ENCODE data around the gene ZDHHC13. TPM values are rescaled to one million over a fixed set of nuclear protein-coding genes. Genes with fewer than 3 reads are reported as not detected.

The ZDHHC13 gene
- total RNA-seq, 1 experiment from 2014 or later = 20.9 TPM

DNA sequence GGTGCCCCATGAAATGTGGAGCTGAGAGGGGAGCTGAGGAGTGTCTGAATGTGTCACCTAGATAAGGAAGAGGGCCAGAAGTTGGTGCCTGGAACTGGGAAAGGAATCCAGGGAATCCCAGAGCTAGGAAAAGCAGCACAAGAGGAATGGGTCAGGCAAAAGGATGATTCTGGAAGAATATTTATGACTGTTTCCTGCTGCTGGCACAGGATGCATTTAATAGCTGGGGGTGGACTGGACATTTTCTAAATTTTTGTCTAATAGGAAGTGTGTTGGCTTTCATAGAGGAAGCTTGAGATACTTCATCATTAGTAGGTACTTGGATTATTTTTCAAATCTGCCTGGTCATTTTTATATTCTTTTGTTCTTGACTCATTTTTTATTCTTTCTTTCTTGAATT lies 39.0 kb upstream of the ZDHHC13 start:
- peaks cover 26% of the 10 kb centered on the region for H3K4me1 Mint-ChIP-seq
- no peaks in the 10 kb centered on the region for H3K9me3 Mint-ChIP-seq
- ChIA-PET CTCF (interaction anchor here (1.4 to 1.6 kb wide), 2 partner anchors 39 to 114 kb away, joined by 5 to 21 read pairs; partner anchors contain the start of gene ZDHHC13), POLR2A (no interaction called here)
- no peaks in the 10 kb centered on the region for H3K27me3 Mint-ChIP-seq (ENCODE audit: low read depth)
- H3K27ac Mint-ChIP-seq = no peak overlapping the region
- H3K36me3 Mint-ChIP-seq = no peaks in the 10 kb centered on the region
- H3K4me3 Mint-ChIP-seq = no peak overlapping the region
- ATAC-seq (no peak), DNase-seq (ENCODE audit: low spot score) (no peak)
- TF ChIP-seq MYBL2 (CRISPR knock-in tag; IDR thresholded peaks at IDR 0.05) (no peak), CREM (CRISPR knock-in tag; IDR thresholded peaks at IDR 0.05) (no peak)

DNA sequence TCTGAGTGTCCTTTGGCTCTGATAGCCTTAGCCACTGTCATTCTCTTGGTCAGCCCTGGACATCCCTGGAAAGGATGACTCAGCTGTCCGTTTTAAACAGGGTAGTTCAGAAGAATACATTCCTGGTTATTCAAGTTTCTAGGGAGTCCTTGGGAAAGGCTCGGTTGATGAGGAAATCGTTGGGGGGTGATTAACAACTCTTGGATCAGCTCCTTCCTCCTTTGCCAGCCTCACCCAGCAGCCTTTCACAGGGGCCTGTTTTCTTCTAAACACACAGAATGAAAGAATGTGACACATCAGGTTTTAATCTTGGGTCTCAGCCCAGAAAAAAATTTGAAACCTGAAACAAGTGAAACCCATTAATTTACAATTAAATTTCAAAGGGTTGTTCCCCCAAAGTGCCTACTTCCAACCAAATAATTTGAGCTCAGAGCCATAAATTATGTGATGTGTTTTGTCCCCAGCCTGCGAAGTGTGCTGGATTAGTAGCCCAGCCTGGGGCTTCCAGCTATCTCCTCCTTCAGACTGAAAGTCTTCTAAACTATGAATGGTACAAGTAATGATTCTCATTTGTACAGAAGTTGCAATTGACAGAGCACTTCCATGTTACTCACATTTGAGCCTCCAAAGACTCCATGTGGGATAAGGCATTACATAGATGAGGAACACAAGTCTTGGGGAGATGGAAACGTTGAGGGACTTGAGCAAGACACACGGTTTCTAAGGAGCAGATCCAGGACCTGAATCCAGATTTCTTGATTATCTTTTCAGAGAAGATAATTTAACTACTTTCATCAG lies 37.1 kb upstream of the ZDHHC13 start:
- Mint-ChIP-seq H3K9me3 (no peaks in the 10 kb centered on the region), H3K36me3 (no peaks in the 10 kb centered on the region), H3K27ac (no peak overlapping the region), H3K27me3 (ENCODE audit: low read depth) (no peaks in the 10 kb centered on the region; the same call in none of the 2 replicates), H3K4me1 (peaks cover 8% of the 10 kb centered on the region), H3K4me3 (no peak overlapping the region)
- no peak for TF ChIP-seq MYBL2 (CRISPR knock-in tag; IDR thresholded peaks at IDR 0.05)
- TF ChIP-seq, protein P1, sequence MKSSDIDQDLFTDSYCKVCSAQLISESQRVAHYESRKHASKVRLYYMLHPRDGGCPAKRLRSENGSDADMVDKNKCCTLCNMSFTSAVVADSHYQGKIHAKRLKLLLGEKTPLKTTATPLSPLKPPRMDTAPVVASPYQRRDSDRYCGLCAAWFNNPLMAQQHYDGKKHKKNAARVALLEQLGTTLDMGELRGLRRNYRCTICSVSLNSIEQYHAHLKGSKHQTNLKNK (CRISPR knock-in tag; IDR thresholded peaks at IDR 0.05) = no peak
- no peak for TF ChIP-seq ATF1 (CRISPR knock-in tag; IDR thresholded peaks at IDR 0.05)
- TF ChIP-seq ESRRA (CRISPR knock-in tag; IDR thresholded peaks at IDR 0.05; ENCODE audit: borderline replicate concordance) = no peak
- TF ChIP-seq ELF4 (CRISPR knock-in tag; IDR thresholded peaks at IDR 0.05; ENCODE audit: low read depth) = no peak
- TF ChIP-seq MXD4 (CRISPR knock-in tag; IDR thresholded peaks at IDR 0.05; ENCODE audit: borderline replicate concordance) = no peak
- no peak for TF ChIP-seq IRF2 (CRISPR knock-in tag; IDR thresholded peaks at IDR 0.05; ENCODE audit: borderline replicate concordance, low read depth)
- no peak for TF ChIP-seq SMAD4 (CRISPR knock-in tag; IDR thresholded peaks at IDR 0.05)
- no peak for TF ChIP-seq TEAD1 (CRISPR knock-in tag; IDR thresholded peaks at IDR 0.05)
- TF ChIP-seq RORB (CRISPR knock-in tag; IDR thresholded peaks at IDR 0.05) = no peak
- TF ChIP-seq ZNF121 (CRISPR knock-in tag; IDR thresholded peaks at IDR 0.05) = no peak
- TF ChIP-seq, protein P2, sequence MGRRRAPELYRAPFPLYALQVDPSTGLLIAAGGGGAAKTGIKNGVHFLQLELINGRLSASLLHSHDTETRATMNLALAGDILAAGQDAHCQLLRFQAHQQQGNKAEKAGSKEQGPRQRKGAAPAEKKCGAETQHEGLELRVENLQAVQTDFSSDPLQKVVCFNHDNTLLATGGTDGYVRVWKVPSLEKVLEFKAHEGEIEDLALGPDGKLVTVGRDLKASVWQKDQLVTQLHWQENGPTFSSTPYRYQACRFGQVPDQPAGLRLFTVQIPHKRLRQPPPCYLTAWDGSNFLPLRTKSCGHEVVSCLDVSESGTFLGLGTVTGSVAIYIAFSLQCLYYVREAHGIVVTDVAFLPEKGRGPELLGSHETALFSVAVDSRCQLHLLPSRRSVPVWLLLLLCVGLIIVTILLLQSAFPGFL (CRISPR knock-in tag; IDR thresholded peaks at IDR 0.05; ENCODE audit: borderline replicate concordance) = no peak
- no peak for DNase-seq (ENCODE audit: low spot score)
- ATAC-seq = no peak
- POLR2A ChIA-PET = interaction anchor here (0.5 kb wide), 1 partner anchor 679 kb away, joined by 6 read pairs; no protein-coding TSS in a partner anchor
- CTCF ChIA-PET = interaction anchor here (0.9 to 1.3 kb wide), 3 partner anchors 8 to 474 kb away, joined by 3 to 5 read pairs (median 3); no protein-coding TSS in a partner anchor

DNA sequence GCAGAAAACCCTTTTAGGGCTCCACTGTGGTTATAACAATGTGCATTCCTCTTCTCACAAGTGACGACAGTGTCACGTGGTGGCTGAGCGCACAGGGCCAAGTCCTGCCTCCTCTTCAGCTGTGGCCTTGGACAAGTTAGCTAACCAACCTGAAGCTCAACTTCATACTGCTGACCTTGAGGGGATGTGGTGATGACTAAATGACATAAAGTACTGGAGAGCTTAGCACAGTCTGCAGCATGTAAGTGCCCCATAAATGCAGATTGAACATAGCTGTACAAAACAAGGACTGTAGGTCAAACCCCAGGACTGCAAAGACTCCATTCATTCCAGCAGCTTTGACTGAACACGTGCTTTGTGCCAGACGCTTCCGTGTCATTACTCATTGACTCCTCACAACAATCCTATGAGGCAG lies 36.4 kb upstream of the ZDHHC13 start:
- POLR2A ChIA-PET = no interaction called here
- CTCF ChIA-PET = interaction anchor here (0.8 kb wide), 2 partner anchors 10 to 67 kb away, joined by 3 to 4 read pairs; no protein-coding TSS in a partner anchor
- no peaks in the 10 kb centered on the region for H3K36me3 Mint-ChIP-seq
- H3K4me3 Mint-ChIP-seq = no peak overlapping the region
- no peak overlapping the region for H3K27ac Mint-ChIP-seq
- DNase-seq (ENCODE audit: low spot score) = no peak
- H3K9me3 Mint-ChIP-seq = no peaks in the 10 kb centered on the region
- no peak for ATAC-seq
- no peaks in the 10 kb centered on the region; the same call in none of the 2 replicates for H3K27me3 Mint-ChIP-seq (ENCODE audit: low read depth)
- H3K4me1 Mint-ChIP-seq = peaks cover 4% of the 10 kb centered on the region
- TF ChIP-seq, protein P3, sequence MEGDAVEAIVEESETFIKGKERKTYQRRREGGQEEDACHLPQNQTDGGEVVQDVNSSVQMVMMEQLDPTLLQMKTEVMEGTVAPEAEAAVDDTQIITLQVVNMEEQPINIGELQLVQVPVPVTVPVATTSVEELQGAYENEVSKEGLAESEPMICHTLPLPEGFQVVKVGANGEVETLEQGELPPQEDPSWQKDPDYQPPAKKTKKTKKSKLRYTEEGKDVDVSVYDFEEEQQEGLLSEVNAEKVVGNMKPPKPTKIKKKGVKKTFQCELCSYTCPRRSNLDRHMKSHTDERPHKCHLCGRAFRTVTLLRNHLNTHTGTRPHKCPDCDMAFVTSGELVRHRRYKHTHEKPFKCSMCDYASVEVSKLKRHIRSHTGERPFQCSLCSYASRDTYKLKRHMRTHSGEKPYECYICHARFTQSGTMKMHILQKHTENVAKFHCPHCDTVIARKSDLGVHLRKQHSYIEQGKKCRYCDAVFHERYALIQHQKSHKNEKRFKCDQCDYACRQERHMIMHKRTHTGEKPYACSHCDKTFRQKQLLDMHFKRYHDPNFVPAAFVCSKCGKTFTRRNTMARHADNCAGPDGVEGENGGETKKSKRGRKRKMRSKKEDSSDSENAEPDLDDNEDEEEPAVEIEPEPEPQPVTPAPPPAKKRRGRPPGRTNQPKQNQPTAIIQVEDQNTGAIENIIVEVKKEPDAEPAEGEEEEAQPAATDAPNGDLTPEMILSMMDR (IDR thresholded peaks at IDR 0.05) = no peak
- TF ChIP-seq, protein P4, sequence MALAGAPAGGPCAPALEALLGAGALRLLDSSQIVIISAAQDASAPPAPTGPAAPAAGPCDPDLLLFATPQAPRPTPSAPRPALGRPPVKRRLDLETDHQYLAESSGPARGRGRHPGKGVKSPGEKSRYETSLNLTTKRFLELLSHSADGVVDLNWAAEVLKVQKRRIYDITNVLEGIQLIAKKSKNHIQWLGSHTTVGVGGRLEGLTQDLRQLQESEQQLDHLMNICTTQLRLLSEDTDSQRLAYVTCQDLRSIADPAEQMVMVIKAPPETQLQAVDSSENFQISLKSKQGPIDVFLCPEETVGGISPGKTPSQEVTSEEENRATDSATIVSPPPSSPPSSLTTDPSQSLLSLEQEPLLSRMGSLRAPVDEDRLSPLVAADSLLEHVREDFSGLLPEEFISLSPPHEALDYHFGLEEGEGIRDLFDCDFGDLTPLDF (CRISPR knock-in tag; IDR thresholded peaks at IDR 0.05) = no peak
- TF ChIP-seq, protein P5, sequence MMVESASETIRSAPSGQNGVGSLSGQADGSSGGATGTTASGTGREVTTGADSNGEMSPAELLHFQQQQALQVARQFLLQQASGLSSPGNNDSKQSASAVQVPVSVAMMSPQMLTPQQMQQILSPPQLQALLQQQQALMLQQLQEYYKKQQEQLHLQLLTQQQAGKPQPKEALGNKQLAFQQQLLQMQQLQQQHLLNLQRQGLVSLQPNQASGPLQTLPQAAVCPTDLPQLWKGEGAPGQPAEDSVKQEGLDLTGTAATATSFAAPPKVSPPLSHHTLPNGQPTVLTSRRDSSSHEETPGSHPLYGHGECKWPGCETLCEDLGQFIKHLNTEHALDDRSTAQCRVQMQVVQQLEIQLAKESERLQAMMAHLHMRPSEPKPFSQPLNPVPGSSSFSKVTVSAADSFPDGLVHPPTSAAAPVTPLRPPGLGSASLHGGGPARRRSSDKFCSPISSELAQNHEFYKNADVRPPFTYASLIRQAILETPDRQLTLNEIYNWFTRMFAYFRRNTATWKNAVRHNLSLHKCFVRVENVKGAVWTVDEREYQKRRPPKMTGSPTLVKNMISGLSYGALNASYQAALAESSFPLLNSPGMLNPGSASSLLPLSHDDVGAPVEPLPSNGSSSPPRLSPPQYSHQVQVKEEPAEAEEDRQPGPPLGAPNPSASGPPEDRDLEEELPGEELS (CRISPR knock-in tag; IDR thresholded peaks at IDR 0.05) = no peak
- TF ChIP-seq NR1H2 (CRISPR knock-in tag; IDR thresholded peaks at IDR 0.05) (no peak), SP1 (CRISPR knock-in tag; conservative IDR thresholded peaks at IDR 0.05) (no peak), GRHL2 (CRISPR knock-in tag; IDR thresholded peaks at IDR 0.05; ENCODE audit: insufficient replicate concordance, severe bottlenecking) (no peak), MYBL2 (CRISPR knock-in tag; IDR thresholded peaks at IDR 0.05) (no peak)
- TF ChIP-seq, protein P6, sequence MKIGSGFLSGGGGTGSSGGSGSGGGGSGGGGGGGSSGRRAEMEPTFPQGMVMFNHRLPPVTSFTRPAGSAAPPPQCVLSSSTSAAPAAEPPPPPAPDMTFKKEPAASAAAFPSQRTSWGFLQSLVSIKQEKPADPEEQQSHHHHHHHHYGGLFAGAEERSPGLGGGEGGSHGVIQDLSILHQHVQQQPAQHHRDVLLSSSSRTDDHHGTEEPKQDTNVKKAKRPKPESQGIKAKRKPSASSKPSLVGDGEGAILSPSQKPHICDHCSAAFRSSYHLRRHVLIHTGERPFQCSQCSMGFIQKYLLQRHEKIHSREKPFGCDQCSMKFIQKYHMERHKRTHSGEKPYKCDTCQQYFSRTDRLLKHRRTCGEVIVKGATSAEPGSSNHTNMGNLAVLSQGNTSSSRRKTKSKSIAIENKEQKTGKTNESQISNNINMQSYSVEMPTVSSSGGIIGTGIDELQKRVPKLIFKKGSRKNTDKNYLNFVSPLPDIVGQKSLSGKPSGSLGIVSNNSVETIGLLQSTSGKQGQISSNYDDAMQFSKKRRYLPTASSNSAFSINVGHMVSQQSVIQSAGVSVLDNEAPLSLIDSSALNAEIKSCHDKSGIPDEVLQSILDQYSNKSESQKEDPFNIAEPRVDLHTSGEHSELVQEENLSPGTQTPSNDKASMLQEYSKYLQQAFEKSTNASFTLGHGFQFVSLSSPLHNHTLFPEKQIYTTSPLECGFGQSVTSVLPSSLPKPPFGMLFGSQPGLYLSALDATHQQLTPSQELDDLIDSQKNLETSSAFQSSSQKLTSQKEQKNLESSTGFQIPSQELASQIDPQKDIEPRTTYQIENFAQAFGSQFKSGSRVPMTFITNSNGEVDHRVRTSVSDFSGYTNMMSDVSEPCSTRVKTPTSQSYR (CRISPR knock-in tag; IDR thresholded peaks at IDR 0.05) = no peak

All from WTC11 (cell line).